Fibroblast of lung (primary cell): Measurements from ENCODE around the gene FAM107B. TPM values are rescaled to one million over a fixed set of nuclear protein-coding genes. Genes with fewer than 3 reads are reported as not detected.

ENCODE experiments used
- DNase-seq, 2 donors: peaks; one replicate each; pipeline versions ENCODE4 v3.0.0 to v3.0.0-alpha.2; 2010; ENCODE audit warnings: low read depth in 2 of 2
- H2AFZ ChIP-seq: 2 replicates; pipeline ENCODE4 v1.5.1; 2012; ENCODE audit warnings: low read length, control low read depth, inconsistent platforms
- H3K27ac ChIP-seq: 2 replicates; pipeline ENCODE4 v1.5.1; 2011; ENCODE audit warnings: low read length, control low read depth; ENCODE audit not compliant: insufficient read depth
- H3K27me3 ChIP-seq: 2 replicates; pipeline ENCODE4 v1.5.1; 2011; ENCODE audit warnings: mild to moderate bottlenecking, low read length; ENCODE audit not compliant: control insufficient read depth, insufficient read depth
- H3K36me3 ChIP-seq: 2 replicates; pipeline ENCODE4 v1.5.1; 2011; ENCODE audit warnings: low read length; ENCODE audit not compliant: control insufficient read depth, insufficient read depth
- H3K4me1 ChIP-seq: 2 replicates; pipeline ENCODE4 v1.5.1; 2011; ENCODE audit warnings: low read length; ENCODE audit not compliant: control insufficient read depth, insufficient read depth; ENCODE audit errors: extremely low read depth
- H3K4me2 ChIP-seq: 2 replicates; pipeline ENCODE4 v1.5.1; 2011; ENCODE audit warnings: low read length, control low read depth; ENCODE audit not compliant: insufficient read depth; ENCODE audit errors: extremely low read depth
- H3K4me3 ChIP-seq, 4 experiments: fragments of 200-600 bp in 1 of 4; sonication (generic) in 1 of 4; replicated peaks in 1 of 4; 2 replicates each; pipeline ENCODE4 v1.5.1; 2011 to 2016; ENCODE audit warnings: low read length in 4 of 4, low read depth in 3 of 4, mild to moderate bottlenecking in 3 of 4, control low read depth in 2 of 4, inconsistent platforms in 1 of 4, mixed read lengths in 1 of 4; ENCODE audit not compliant: insufficient read depth in 1 of 4; ENCODE audit errors: control extremely low read depth in 1 of 4
- H3K79me2 ChIP-seq: 2 replicates; pipeline ENCODE4 v1.5.1; 2012; ENCODE audit warnings: mild to moderate bottlenecking, low read length, inconsistent platforms; ENCODE audit not compliant: control insufficient read depth, insufficient read depth
- H3K9ac ChIP-seq: 2 replicates; pipeline ENCODE4 v1.5.1; 2011; ENCODE audit warnings: mild to moderate bottlenecking, low read length, control low read depth; ENCODE audit not compliant: insufficient read depth
- H3K9me3 ChIP-seq: 2 replicates; pipeline ENCODE4 v1.5.1; 2012; ENCODE audit warnings: low read depth, low read length; ENCODE audit not compliant: control insufficient read depth, insufficient read depth
- H4K20me1 ChIP-seq: 2 replicates; pipeline ENCODE4 v1.5.1; 2011; ENCODE audit warnings: low read length; ENCODE audit not compliant: control insufficient read depth, insufficient read depth; ENCODE audit errors: extremely low read depth
- CTCF ChIP-seq, 2 donors: IDR thresholded peaks in 1 of 2; conservative IDR thresholded peaks in 1 of 2; 1 replicate in 1 of 2; 2 replicates in 1 of 2; pipeline ENCODE4 v1.5.1; 2011 to 2012; ENCODE audit warnings: low read length in 2 of 2, control low read depth in 1 of 2, inconsistent platforms in 1 of 2, low read depth in 1 of 2, mild to moderate bottlenecking in 1 of 2
- EZH2 ChIP-seq: IDR thresholded peaks from 2 replicates; pipeline ENCODE4 v1.5.1; 2012; ENCODE audit warnings: low read length, control low read depth, mild to moderate bottlenecking; ENCODE audit errors: missing control alignments
- polyA plus RNA-seq, 2 donors: library from polyadenylated mRNA; depleted of rRNA in 1 of 2; stranded (reverse) in 1 of 2; unstranded in 1 of 2; fragments of >200 nt; gene quantifications; 2 replicates each; pipeline ENCODE4 v1.2.1, GENCODE V29; 2011 to 2012; ENCODE audit warnings: missing spikeins in 1 of 2
- total RNA-seq: library from RNA; depleted of rRNA; stranded (reverse); fragments of >200 nt; gene quantifications from 2 replicates; pipeline ENCODE4 v1.2.1, GENCODE V29; 2014

FAM107B gene
- total and polyA plus RNA-seq, 2 donors (not counting 1 experiment from before 2014, with no cell fraction given) = 29.0 to 36.0 TPM

GRCh38 chr10:14665865-14666857 is 108.5 kb downstream of the FAM107B start:
- no peak overlapping the region for H3K27ac ChIP-seq
- H3K4me1 ChIP-seq = peaks cover 3% of the 10 kb centered on the region
- no peak for DNase-seq
- TF ChIP-seq EZH2 = no peak
- TF ChIP-seq CTCF (conservative IDR thresholded peaks at IDR 0.05 in 1 of 2, IDR thresholded peaks at IDR 0.05 in 1 of 2; ENCODE audit: low read depth in 1 of 2, low read length in 2 of 2) = no peak
- no peak overlapping the region for H3K4me3 ChIP-seq
- no peaks in the 10 kb centered on the region for H3K79me2 ChIP-seq
- no peak overlapping the region for H2AFZ ChIP-seq
- no peak overlapping the region for H3K9ac ChIP-seq
- no peaks in the 10 kb centered on the region for H4K20me1 ChIP-seq
- H3K9me3 ChIP-seq = no peaks in the 10 kb centered on the region
- no peaks in the 10 kb centered on the region for H3K27me3 ChIP-seq
- H3K4me2 ChIP-seq = no peak overlapping the region
- no peaks in the 10 kb centered on the region for H3K36me3 ChIP-seq

GRCh38 chr10:14665304-14665703 is 109.4 kb downstream of the FAM107B start:
- peak in 1 of 2 donors; percentile 19 for DNase-seq
- Histone ChIP-seq H3K4me2 (no peak overlapping the region), H3K27ac (no peak overlapping the region), H3K79me2 (no peaks in the 10 kb centered on the region), H3K9ac (no peak overlapping the region), H3K4me3 (no peak overlapping the region), H3K4me1 (no peaks in the 10 kb centered on the region), H3K36me3 (no peaks in the 10 kb centered on the region), H4K20me1 (no peaks in the 10 kb centered on the region), H3K27me3 (no peaks in the 10 kb centered on the region), H2AFZ (no peak overlapping the region), H3K9me3 (no peaks in the 10 kb centered on the region)
- no peak for TF ChIP-seq CTCF (conservative IDR thresholded peaks at IDR 0.05 in 1 of 2, IDR thresholded peaks at IDR 0.05 in 1 of 2; ENCODE audit: low read depth in 1 of 2, low read length in 2 of 2)

GRCh38 chr10:14664345-14664744 is 110.4 kb downstream of the FAM107B start:
- Histone ChIP-seq H3K9ac (no peak overlapping the region), H3K27ac (no peak overlapping the region), H4K20me1 (no peaks in the 10 kb centered on the region), H3K4me2 (no peak overlapping the region), H3K4me1 (no peaks in the 10 kb centered on the region), H3K79me2 (no peaks in the 10 kb centered on the region), H3K4me3 (no peak overlapping the region), H3K27me3 (no peaks in the 10 kb centered on the region), H3K36me3 (no peaks in the 10 kb centered on the region), H3K9me3 (no peaks in the 10 kb centered on the region), H2AFZ (no peak overlapping the region)
- no peak for TF ChIP-seq EZH2
- no peak for TF ChIP-seq CTCF (conservative IDR thresholded peaks at IDR 0.05 in 1 of 2, IDR thresholded peaks at IDR 0.05 in 1 of 2; ENCODE audit: low read depth in 1 of 2, low read length in 2 of 2)
- no peak for DNase-seq
